Measurements from ENCODE around the gene ADCY4. TPM values are rescaled to one million over a fixed set of nuclear protein-coding genes. Genes with fewer than 3 reads are reported as not detected.
A peak's percentile ranks its signal among the peaks of the same experiment; 100 is the strongest.

Gene ADCY4
- total and polyA plus RNA-seq, 10 of the 15 experiments (the other 5 are each of a cell fraction or from before 2014, with no cell fraction given): 0.05 to 0.87 (median 0.21) TPM; not detected in 1

- TF ChIP-seq BHLHE40 (IDR thresholded peaks at IDR 0.05; ENCODE audit: borderline replicate concordance in 1 of 2, low read depth in 2 of 2, low read length in 1 of 2) (peak; percentile 76 to 78), RELB (IDR thresholded peaks at IDR 0.05; ENCODE audit: low read depth) (peak; percentile 64), RUNX3 (IDR thresholded peaks at IDR 0.05; ENCODE audit: low read length) (peak; percentile 53), RAD51 (IDR thresholded peaks at IDR 0.05) (no peak), JUNB (IDR thresholded peaks at IDR 0.05) (peak; percentile 74), DPF2 (IDR thresholded peaks at IDR 0.05) (peak; percentile 77), PML (IDR thresholded peaks at IDR 0.05; ENCODE audit: low read length) (no peak), SUZ12 (IDR thresholded peaks at IDR 0.05; ENCODE audit: unreplicated experiment) (no peak)
Observed at GRCh38 chr14:24296341-24297157, 38.3 kb downstream of the ADCY4 start (continued).

- in situ Hi-C loops (cut with MboI) (no loop called here), intact Hi-C loops (cut with micrococcal nuclease; ENCODE audit: unreplicated experiment) (no loop called here)
- CTCF ChIA-PET: interaction anchor here (0.6 to 13.4 kb wide), 4 partner anchors 15 to 50 kb away, joined by 4 to 269 read pairs (median 26); partner anchors contain the start of genes CIDEB, RABGGTA and TINF2
- Histone ChIP-seq H3K4me3 (no peak overlapping the region), H4K20me1 (ENCODE audit: control insufficient read depth, insufficient read depth) (no peaks in the 10 kb centered on the region), H3K79me2 (ENCODE audit: control insufficient read depth, insufficient read depth, low read length) (no peaks in the 10 kb centered on the region; the same call in none of the 2 replicates), H3K9me3 (replicated peaks; ENCODE audit: control insufficient read depth, insufficient read depth, low read length) (no peaks in the 10 kb centered on the region), H2AFZ (ENCODE audit: control insufficient read depth, low read depth, low read length) (no peak overlapping the region), H3K27ac (ENCODE audit: control insufficient read depth, insufficient read depth) (no peak overlapping the region), H3K4me2 (ENCODE audit: control insufficient read depth, insufficient read depth) (no peak overlapping the region), H3K4me1 (ENCODE audit: control insufficient read depth, insufficient read depth, low read length) (peaks cover 30% of the 10 kb centered on the region), H3K36me3 (ENCODE audit: control insufficient read depth in 2 of 2, insufficient read depth in 2 of 2, low read length in 1 of 2) (peaks cover 13 to 37% of the 10 kb centered on the region in 2 experiments), H3K9ac (ENCODE audit: control insufficient read depth, insufficient read depth, low read length) (no peak overlapping the region), H3K27me3 (replicated peaks in 1 of 2; ENCODE audit: control insufficient read depth in 2 of 2, insufficient read depth in 2 of 2, low read length in 1 of 2) (no peaks in the 10 kb centered on the region)
- BruUV-seq (replicated peaks): no TSS peak
- POLR2A ChIA-PET: interaction anchor here (0.8 to 1.7 kb wide), 4 partner anchors 10 to 51 kb away, joined by 3 to 4 read pairs (median 3); partner anchors contain the start of gene TINF2
- ATAC-seq (no peak), FAIRE-seq (no peak), DNase-seq (ENCODE audit: low read depth, low spot score) (no peak)
- SMC1A ChIA-PET (ENCODE audit: uncharacterized antibody, unreplicated experiment): interaction anchor here (0.9 to 2.7 kb wide), 4 partner anchors 22 to 80 kb away, joined by 3 to 14 read pairs (median 6); partner anchors contain the start of genes CHMP4A, RABGGTA and TINF2
- WGBS (ENCODE audit: insufficient coverage, insufficient replicate concordance, low lambda C conversion rate, missing lambda C conversion rate): 94% methylated on average over 2 of the region's 2 CpGs
- RAD21 ChIA-PET (ENCODE audit: unreplicated experiment): interaction anchor here (1.2 to 1.5 kb wide), 2 partner anchors 47 to 51 kb away, joined by 4 to 9 read pairs; partner anchors contain the start of gene TINF2
- no peak for TF ChIP-seq ATF7 (IDR thresholded peaks at IDR 0.05; ENCODE audit: low read depth)
- TF ChIP-seq EP300 (IDR thresholded peaks at IDR 0.05; ENCODE audit: borderline replicate concordance in 1 of 2, control insufficient read depth in 1 of 2, low read depth in 2 of 2, low read length in 2 of 2): no peak
- TF ChIP-seq LARP7 (IDR thresholded peaks at IDR 0.05): no peak
- no peak for TF ChIP-seq CREB1 (IDR thresholded peaks at IDR 0.05; ENCODE audit: low read depth)
- TF ChIP-seq HSF1 (IDR thresholded peaks at IDR 0.05; ENCODE audit: low read depth, low read length): no peak
- no peak for TF ChIP-seq POLR2A (IDR thresholded peaks at IDR 0.05; ENCODE audit: low read depth, low read length)
- TF ChIP-seq SREBF2 (IDR thresholded peaks at IDR 0.05; ENCODE audit: low read length): no peak
- no peak for TF ChIP-seq HDAC2 (IDR thresholded peaks at IDR 0.05)
- TF ChIP-seq HDGF (IDR thresholded peaks at IDR 0.05): no peak
- no peak for TF ChIP-seq MLLT1 (IDR thresholded peaks at IDR 0.05)
- no peak for TF ChIP-seq NR2C2 (IDR thresholded peaks at IDR 0.05; ENCODE audit: borderline replicate concordance, control insufficient read depth, insufficient read length, low read depth)
Observed at GRCh38 chr14:24293525-24293924, 41.3 kb downstream of the ADCY4 start.
